Measurements from ENCODE around the gene CXCL11.

The CXCL11 gene

DNA sequence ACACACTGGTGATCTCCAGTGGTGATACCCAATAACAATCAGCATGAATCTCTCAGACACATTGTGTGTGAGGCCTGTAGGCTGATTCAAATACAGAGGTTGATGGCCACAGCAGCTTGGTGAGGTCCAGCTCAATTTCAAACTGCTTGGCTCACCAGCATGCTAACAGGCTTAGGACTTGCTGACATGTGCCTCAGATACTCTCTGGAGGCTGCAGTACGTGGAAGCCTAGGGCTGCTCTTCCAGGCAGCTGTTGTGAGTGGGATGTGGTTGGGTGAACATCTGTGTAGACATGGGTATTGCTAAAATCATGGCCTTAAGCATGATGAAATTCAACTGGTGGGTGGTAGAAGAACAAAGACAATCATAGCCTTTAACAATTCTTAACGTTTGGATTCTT lies 32.8 kb downstream of the CXCL11 start:
- H4K91ac ChIP-seq (ENCODE audit: low read depth, low read length): no peak overlapping the region
- WGBS (ENCODE audit: extremely low coverage, insufficient coverage, insufficient read length): no CpG with 5 or more reads among the region's 2 CpGs

DNA sequence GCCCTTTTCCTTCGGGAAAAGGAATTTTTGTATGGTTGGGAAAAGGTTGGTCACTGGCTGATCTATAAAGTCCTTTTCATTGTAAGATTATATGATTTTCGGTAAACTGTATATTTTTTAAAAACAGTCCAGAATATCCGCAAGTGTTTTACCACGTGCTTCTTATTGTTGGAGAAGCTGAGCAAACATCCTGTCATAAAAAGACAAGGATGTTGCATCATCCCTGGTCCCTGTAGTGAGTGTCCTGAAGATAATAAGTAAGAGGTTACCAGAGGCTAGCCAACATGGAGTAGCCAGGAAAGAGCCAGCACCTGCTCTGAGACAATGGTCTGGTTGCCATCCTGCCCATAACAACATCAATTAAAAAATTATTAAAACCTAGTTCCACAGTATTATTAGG lies 33.7 kb downstream of the CXCL11 start:
- Histone ChIP-seq H3K18ac (ENCODE audit: low read length) (no peak overlapping the region), H3K14ac (ENCODE audit: low read length) (no peak overlapping the region), H4K91ac (ENCODE audit: low read depth, low read length) (no peak overlapping the region), H3K79me1 (ENCODE audit: low read length) (no peaks in the 10 kb centered on the region), H3K23ac (ENCODE audit: low read length) (no peak overlapping the region), H3K36me3 (ENCODE audit: control insufficient read depth in 1 of 2, insufficient read depth in 2 of 2, low read length in 2 of 2) (no peaks in the 10 kb centered on the region), H4K12ac (ENCODE audit: low read depth, low read length) (no peak overlapping the region), H3K79me2 (ENCODE audit: control insufficient read depth, insufficient read depth, low read length, poor library complexity) (no peaks in the 10 kb centered on the region), H2AFZ (ENCODE audit: insufficient read depth, low read length, poor library complexity) (no peak overlapping the region), H3K27me3 (ENCODE audit: insufficient read depth, low read length) (no peaks in the 10 kb centered on the region), H2BK12ac (ENCODE audit: low read length) (no peak overlapping the region), H2BK5ac (ENCODE audit: low read depth, low read length, poor library complexity) (no peak overlapping the region), H3K4me1 (ENCODE audit: control insufficient read depth in 1 of 2, insufficient read depth in 2 of 2, low read length in 2 of 2) (no peaks in the 10 kb centered on the region), H2AK5ac (ENCODE audit: low read length) (no peak overlapping the region), H3K9me3 (ENCODE audit: insufficient read depth, low read depth, low read length) (no peaks in the 10 kb centered on the region), H3K9ac (ENCODE audit: low read length) (no peak overlapping the region), H3K4me3 (ENCODE audit: low read depth, low read length) (no peak overlapping the region), H3K4me2 (ENCODE audit: low read length) (no peak overlapping the region), H2BK120ac (ENCODE audit: insufficient read depth, low read length, poor library complexity) (no peak overlapping the region), H3K4ac (ENCODE audit: low read depth, low read length) (no peak overlapping the region), H4K8ac (ENCODE audit: low read depth, low read length) (no peak overlapping the region), H3K27ac (ENCODE audit: low read depth, low read length) (no peak overlapping the region)
- no peak for DNase-seq
- no CpG with 5 or more reads among the region's 4 CpGs for WGBS (ENCODE audit: extremely low coverage, insufficient coverage, insufficient read length)

More for the DNA sequence above, 32.8 kb downstream of the CXCL11 start:
- H4K8ac ChIP-seq (ENCODE audit: low read depth, low read length): no peak overlapping the region
- H3K36me3 ChIP-seq (ENCODE audit: control insufficient read depth in 1 of 2, insufficient read depth in 2 of 2, low read length in 2 of 2): no peaks in the 10 kb centered on the region
- no peaks in the 10 kb centered on the region for H3K9me3 ChIP-seq (ENCODE audit: insufficient read depth, low read depth, low read length)
- H3K9ac ChIP-seq (ENCODE audit: low read length): no peak overlapping the region
- H3K4me1 ChIP-seq (ENCODE audit: control insufficient read depth in 1 of 2, insufficient read depth in 2 of 2, low read length in 2 of 2): no peaks in the 10 kb centered on the region
- H3K4me2 ChIP-seq (ENCODE audit: low read length): no peak overlapping the region
- DNase-seq: no peak
- H3K4ac ChIP-seq (ENCODE audit: low read depth, low read length): no peak overlapping the region
- no peak overlapping the region for H4K12ac ChIP-seq (ENCODE audit: low read depth, low read length)
- no peaks in the 10 kb centered on the region for H3K27me3 ChIP-seq (ENCODE audit: insufficient read depth, low read length)
- H3K23ac ChIP-seq (ENCODE audit: low read length): no peak overlapping the region
- no peak overlapping the region for H3K18ac ChIP-seq (ENCODE audit: low read length)
- H2BK5ac ChIP-seq (ENCODE audit: low read depth, low read length, poor library complexity): no peak overlapping the region
- H3K79me1 ChIP-seq (ENCODE audit: low read length): no peaks in the 10 kb centered on the region
- no peak overlapping the region for H2AFZ ChIP-seq (ENCODE audit: insufficient read depth, low read length, poor library complexity)
- no peak overlapping the region for H3K4me3 ChIP-seq (ENCODE audit: low read depth, low read length)
- no peak overlapping the region for H2AK5ac ChIP-seq (ENCODE audit: low read length)
- no peak overlapping the region for H3K14ac ChIP-seq (ENCODE audit: low read length)
- H3K27ac ChIP-seq (ENCODE audit: low read depth, low read length): no peak overlapping the region
- H2BK12ac ChIP-seq (ENCODE audit: low read length): no peak overlapping the region
- no peaks in the 10 kb centered on the region for H3K79me2 ChIP-seq (ENCODE audit: control insufficient read depth, insufficient read depth, low read length, poor library complexity)
- H2BK120ac ChIP-seq (ENCODE audit: insufficient read depth, low read length, poor library complexity): no peak overlapping the region

DNA sequence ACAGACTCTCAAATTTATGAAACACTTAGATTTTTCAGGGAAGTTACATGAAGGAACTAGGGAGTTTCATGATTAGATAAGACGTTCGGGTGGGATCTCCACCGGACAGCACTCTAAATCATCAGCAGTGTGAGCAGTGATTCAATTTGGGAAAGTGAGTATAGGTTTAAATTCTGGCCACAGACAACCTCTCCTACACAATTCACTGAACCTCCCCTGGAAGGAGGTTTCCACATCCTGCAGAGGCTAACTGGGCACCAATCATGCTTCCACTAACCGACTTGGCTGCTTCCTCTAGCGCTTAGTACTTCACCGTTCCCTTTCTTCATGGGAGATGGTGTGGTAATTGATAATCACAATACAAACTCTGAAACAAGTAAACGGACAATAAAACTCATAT lies 34.2 kb downstream of the CXCL11 start:
- no peak overlapping the region for H4K91ac ChIP-seq (ENCODE audit: low read depth, low read length)
- H3K4me3 ChIP-seq (ENCODE audit: low read depth, low read length): no peak overlapping the region
- H3K79me2 ChIP-seq (ENCODE audit: control insufficient read depth, insufficient read depth, low read length, poor library complexity): no peaks in the 10 kb centered on the region
- no CpG with 5 or more reads among the region's 7 CpGs for WGBS (ENCODE audit: extremely low coverage, insufficient coverage, insufficient read length)
- H3K27me3 ChIP-seq (ENCODE audit: insufficient read depth, low read length): no peaks in the 10 kb centered on the region
- no peak overlapping the region for H3K9ac ChIP-seq (ENCODE audit: low read length)
- no peaks in the 10 kb centered on the region for H3K9me3 ChIP-seq (ENCODE audit: insufficient read depth, low read depth, low read length)
- H2AFZ ChIP-seq (ENCODE audit: insufficient read depth, low read length, poor library complexity): no peak overlapping the region
- no peak overlapping the region for H3K18ac ChIP-seq (ENCODE audit: low read length)
- H4K8ac ChIP-seq (ENCODE audit: low read depth, low read length): no peak overlapping the region
- H3K23ac ChIP-seq (ENCODE audit: low read length): no peak overlapping the region
- no peak overlapping the region for H4K12ac ChIP-seq (ENCODE audit: low read depth, low read length)
- no peak for DNase-seq
- H3K14ac ChIP-seq (ENCODE audit: low read length): no peak overlapping the region
- H3K36me3 ChIP-seq (ENCODE audit: control insufficient read depth in 1 of 2, insufficient read depth in 2 of 2, low read length in 2 of 2): no peaks in the 10 kb centered on the region
- H3K27ac ChIP-seq (ENCODE audit: low read depth, low read length): no peak overlapping the region
- H2BK120ac ChIP-seq (ENCODE audit: insufficient read depth, low read length, poor library complexity): no peak overlapping the region
- no peaks in the 10 kb centered on the region for H3K4me1 ChIP-seq (ENCODE audit: control insufficient read depth in 1 of 2, insufficient read depth in 2 of 2, low read length in 2 of 2)
- H3K4ac ChIP-seq (ENCODE audit: low read depth, low read length): no peak overlapping the region
- no peak overlapping the region for H2BK5ac ChIP-seq (ENCODE audit: low read depth, low read length, poor library complexity)
- H2AK5ac ChIP-seq (ENCODE audit: low read length): no peak overlapping the region
- no peaks in the 10 kb centered on the region for H3K79me1 ChIP-seq (ENCODE audit: low read length)
- H2BK12ac ChIP-seq (ENCODE audit: low read length): no peak overlapping the region
- no peak overlapping the region for H3K4me2 ChIP-seq (ENCODE audit: low read length)

DNA sequence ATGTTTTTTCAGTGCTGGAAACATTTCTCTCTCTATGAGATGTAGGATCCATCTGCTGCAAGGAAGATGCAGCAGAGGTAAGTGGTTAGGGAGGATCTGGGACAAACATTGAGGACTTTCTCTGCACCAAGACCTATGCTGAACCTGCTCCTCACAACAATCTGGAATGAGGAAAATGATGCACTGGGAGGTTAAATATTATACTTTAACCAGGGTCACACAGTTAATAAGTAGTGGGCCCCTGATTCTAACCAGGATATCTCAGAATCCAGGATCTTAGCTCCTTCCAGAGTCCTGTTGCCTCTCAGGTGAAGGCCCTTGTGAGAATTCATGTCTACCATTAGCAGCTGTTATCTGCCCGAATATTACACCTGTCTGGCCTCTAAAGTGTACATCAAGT lies 35.6 kb downstream of the CXCL11 start:
- no peak overlapping the region for H3K4ac ChIP-seq (ENCODE audit: low read depth, low read length)
- H3K18ac ChIP-seq (ENCODE audit: low read length): no peak overlapping the region
- WGBS (ENCODE audit: extremely low coverage, insufficient coverage, insufficient read length): no CpG with 5 or more reads among the region's 1 CpG
- no peak overlapping the region for H3K23ac ChIP-seq (ENCODE audit: low read length)
- H3K9me3 ChIP-seq (ENCODE audit: insufficient read depth, low read depth, low read length): no peaks in the 10 kb centered on the region
- DNase-seq: no peak
- H3K14ac ChIP-seq (ENCODE audit: low read length): no peak overlapping the region
- no peak overlapping the region for H3K27ac ChIP-seq (ENCODE audit: low read depth, low read length)
- no peak overlapping the region for H2BK12ac ChIP-seq (ENCODE audit: low read length)
- no peak overlapping the region for H4K91ac ChIP-seq (ENCODE audit: low read depth, low read length)
- H3K79me2 ChIP-seq (ENCODE audit: control insufficient read depth, insufficient read depth, low read length, poor library complexity): no peaks in the 10 kb centered on the region
- H2AFZ ChIP-seq (ENCODE audit: insufficient read depth, low read length, poor library complexity): no peak overlapping the region
- no peak overlapping the region for H2AK5ac ChIP-seq (ENCODE audit: low read length)
- no peak overlapping the region for H4K12ac ChIP-seq (ENCODE audit: low read depth, low read length)
- no peak overlapping the region for H2BK120ac ChIP-seq (ENCODE audit: insufficient read depth, low read length, poor library complexity)
- H3K36me3 ChIP-seq (ENCODE audit: control insufficient read depth in 1 of 2, insufficient read depth in 2 of 2, low read length in 2 of 2): no peaks in the 10 kb centered on the region
- H3K4me2 ChIP-seq (ENCODE audit: low read length): no peak overlapping the region
- H3K4me3 ChIP-seq (ENCODE audit: low read depth, low read length): no peak overlapping the region
- no peak overlapping the region for H4K8ac ChIP-seq (ENCODE audit: low read depth, low read length)
- H3K27me3 ChIP-seq (ENCODE audit: insufficient read depth, low read length): no peaks in the 10 kb centered on the region
- H3K9ac ChIP-seq (ENCODE audit: low read length): no peak overlapping the region
- no peaks in the 10 kb centered on the region for H3K79me1 ChIP-seq (ENCODE audit: low read length)
- H2BK5ac ChIP-seq (ENCODE audit: low read depth, low read length, poor library complexity): no peak overlapping the region
- no peaks in the 10 kb centered on the region for H3K4me1 ChIP-seq (ENCODE audit: control insufficient read depth in 1 of 2, insufficient read depth in 2 of 2, low read length in 2 of 2)

All from trophoblast cell (in vitro differentiated cells and primary cell).